ENCODE measurements around the gene SCG3. TPM values are rescaled to one million over a fixed set of nuclear protein-coding genes. Genes with fewer than 3 reads are reported as not detected.

SCG3 gene
- total RNA-seq, 1 donor from 2014 or later, result not detected

DNA sequence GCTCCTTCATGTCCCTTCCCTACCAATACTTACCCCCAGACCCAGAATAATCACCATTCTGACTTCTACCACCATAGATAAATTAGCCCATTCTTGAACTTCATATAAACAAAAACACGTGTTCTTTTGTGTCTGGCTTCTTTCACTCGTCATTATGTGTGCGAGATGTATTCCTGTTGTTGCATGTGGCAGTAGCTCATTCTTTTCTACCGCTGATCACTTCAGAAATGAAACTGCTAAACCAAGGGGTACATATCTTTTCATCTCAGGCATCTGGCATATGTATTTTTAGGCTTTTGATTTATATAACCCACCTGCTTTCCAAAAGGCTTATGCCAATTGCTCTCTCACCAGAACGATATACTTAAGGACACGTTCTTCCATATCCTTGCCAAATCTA, 13.8 kb upstream of the SCG3 start:
- Mint-ChIP-seq H3K4me1 (ENCODE audit: unreplicated experiment) (no peaks in the 10 kb centered on the region), H3K9me3 (ENCODE audit: unreplicated experiment) (no peaks in the 10 kb centered on the region), H3K36me3 (ENCODE audit: unreplicated experiment) (no peaks in the 10 kb centered on the region), H3K27me3 (ENCODE audit: unreplicated experiment) (peaks cover 69% of the 10 kb centered on the region), H3K4me3 (ENCODE audit: unreplicated experiment) (no peak overlapping the region), H3K27ac (ENCODE audit: unreplicated experiment) (no peak overlapping the region)
- no peak for DNase-seq (ENCODE audit: extremely low spot score, unreplicated experiment)
- TF ChIP-seq, protein P1, sequence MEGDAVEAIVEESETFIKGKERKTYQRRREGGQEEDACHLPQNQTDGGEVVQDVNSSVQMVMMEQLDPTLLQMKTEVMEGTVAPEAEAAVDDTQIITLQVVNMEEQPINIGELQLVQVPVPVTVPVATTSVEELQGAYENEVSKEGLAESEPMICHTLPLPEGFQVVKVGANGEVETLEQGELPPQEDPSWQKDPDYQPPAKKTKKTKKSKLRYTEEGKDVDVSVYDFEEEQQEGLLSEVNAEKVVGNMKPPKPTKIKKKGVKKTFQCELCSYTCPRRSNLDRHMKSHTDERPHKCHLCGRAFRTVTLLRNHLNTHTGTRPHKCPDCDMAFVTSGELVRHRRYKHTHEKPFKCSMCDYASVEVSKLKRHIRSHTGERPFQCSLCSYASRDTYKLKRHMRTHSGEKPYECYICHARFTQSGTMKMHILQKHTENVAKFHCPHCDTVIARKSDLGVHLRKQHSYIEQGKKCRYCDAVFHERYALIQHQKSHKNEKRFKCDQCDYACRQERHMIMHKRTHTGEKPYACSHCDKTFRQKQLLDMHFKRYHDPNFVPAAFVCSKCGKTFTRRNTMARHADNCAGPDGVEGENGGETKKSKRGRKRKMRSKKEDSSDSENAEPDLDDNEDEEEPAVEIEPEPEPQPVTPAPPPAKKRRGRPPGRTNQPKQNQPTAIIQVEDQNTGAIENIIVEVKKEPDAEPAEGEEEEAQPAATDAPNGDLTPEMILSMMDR (IDR thresholded peaks at IDR 0.05), result no peak

DNA sequence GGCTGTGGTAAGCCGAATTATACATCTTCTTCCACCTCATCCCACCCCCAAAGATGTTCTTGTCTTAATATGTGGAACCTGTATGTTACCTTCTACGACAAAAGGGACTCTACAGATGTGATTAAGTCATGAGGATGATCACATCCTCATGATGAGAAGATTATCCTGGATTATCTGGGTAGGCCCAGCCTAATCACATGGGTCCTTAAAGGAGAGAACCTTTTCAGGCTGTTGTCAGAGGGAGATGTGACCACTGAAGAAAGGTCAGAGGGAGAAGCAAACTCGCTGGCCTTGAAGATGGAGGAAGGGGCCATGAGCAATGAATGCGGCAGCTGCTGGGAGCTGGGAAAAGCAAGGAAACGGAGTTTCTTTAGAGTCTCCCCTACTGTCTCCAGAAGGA, 12.9 kb upstream of the SCG3 start:
- Mint-ChIP-seq H3K27me3 (ENCODE audit: unreplicated experiment) (peaks cover 68% of the 10 kb centered on the region), H3K4me1 (ENCODE audit: unreplicated experiment) (no peaks in the 10 kb centered on the region), H3K9me3 (ENCODE audit: unreplicated experiment) (no peaks in the 10 kb centered on the region), H3K36me3 (ENCODE audit: unreplicated experiment) (no peaks in the 10 kb centered on the region), H3K27ac (ENCODE audit: unreplicated experiment) (no peak overlapping the region), H3K4me3 (ENCODE audit: unreplicated experiment) (no peak overlapping the region)
- no peak for DNase-seq (ENCODE audit: extremely low spot score, unreplicated experiment)
- TF ChIP-seq, protein P1 (IDR thresholded peaks at IDR 0.05), result no peak

DNA sequence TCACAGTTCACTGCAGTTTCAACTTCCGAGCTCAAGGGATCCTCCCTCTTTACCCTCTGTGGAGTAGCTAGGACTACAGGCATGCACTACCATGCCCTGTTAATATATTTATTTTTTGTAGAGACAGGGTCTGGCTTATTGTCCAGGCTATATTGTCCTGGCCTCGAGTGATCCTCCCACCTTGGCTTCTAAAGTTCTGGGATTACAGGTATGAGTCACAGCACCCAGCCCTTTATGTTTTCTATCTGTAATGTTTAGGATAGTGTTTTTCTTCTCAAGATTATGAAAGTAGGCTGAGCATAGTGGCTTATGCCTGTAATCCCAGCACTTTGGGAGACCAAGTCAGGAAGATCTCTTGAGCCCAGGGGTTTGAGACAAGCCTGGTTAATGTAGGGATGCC, 11.9 kb upstream of the SCG3 start:
- no peak for DNase-seq (ENCODE audit: extremely low spot score, unreplicated experiment)
- H3K27me3 Mint-ChIP-seq (ENCODE audit: unreplicated experiment), result peaks cover 70% of the 10 kb centered on the region
- H3K9me3 Mint-ChIP-seq (ENCODE audit: unreplicated experiment), result no peaks in the 10 kb centered on the region
- H3K4me3 Mint-ChIP-seq (ENCODE audit: unreplicated experiment), result no peak overlapping the region
- H3K36me3 Mint-ChIP-seq (ENCODE audit: unreplicated experiment), result no peaks in the 10 kb centered on the region
- TF ChIP-seq, protein P1 (IDR thresholded peaks at IDR 0.05), result no peak
- H3K4me1 Mint-ChIP-seq (ENCODE audit: unreplicated experiment), result no peaks in the 10 kb centered on the region
- no peak overlapping the region for H3K27ac Mint-ChIP-seq (ENCODE audit: unreplicated experiment)

DNA sequence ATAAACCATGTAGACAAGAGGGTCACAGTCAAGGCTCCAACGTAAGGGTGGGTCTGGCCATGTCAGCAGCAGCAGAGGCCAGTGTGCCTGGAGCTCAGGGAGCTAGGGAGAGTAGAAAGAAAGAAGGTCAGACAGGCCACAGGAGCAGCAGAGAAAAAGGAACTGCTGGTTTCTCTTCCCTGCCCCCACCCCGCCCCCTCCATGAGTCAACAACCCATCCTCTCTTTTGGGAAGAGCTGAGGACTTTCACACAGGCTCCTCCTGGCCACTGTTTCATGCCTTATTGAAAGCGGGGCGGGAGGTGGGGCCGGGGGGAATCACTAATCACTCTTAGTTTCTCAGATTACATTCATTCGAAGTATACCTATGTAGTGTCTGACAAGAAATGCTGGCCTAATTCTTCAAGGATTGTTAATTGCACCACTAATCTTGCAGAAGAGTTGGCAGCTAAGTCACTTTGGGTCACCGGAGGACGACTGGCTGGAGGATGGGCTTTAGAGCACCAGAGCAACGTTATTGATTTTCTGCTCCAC, 9.1 kb upstream of the SCG3 start:
- Mint-ChIP-seq H3K9me3 (ENCODE audit: unreplicated experiment) (no peaks in the 10 kb centered on the region), H3K36me3 (ENCODE audit: unreplicated experiment) (no peaks in the 10 kb centered on the region), H3K27ac (ENCODE audit: unreplicated experiment) (no peak overlapping the region), H3K4me1 (ENCODE audit: unreplicated experiment) (no peaks in the 10 kb centered on the region), H3K27me3 (ENCODE audit: unreplicated experiment) (peaks cover 53% of the 10 kb centered on the region), H3K4me3 (ENCODE audit: unreplicated experiment) (no peak overlapping the region)
- TF ChIP-seq, protein P1 (IDR thresholded peaks at IDR 0.05), result no peak
- DNase-seq (ENCODE audit: extremely low spot score, unreplicated experiment), result no peak

DNA sequence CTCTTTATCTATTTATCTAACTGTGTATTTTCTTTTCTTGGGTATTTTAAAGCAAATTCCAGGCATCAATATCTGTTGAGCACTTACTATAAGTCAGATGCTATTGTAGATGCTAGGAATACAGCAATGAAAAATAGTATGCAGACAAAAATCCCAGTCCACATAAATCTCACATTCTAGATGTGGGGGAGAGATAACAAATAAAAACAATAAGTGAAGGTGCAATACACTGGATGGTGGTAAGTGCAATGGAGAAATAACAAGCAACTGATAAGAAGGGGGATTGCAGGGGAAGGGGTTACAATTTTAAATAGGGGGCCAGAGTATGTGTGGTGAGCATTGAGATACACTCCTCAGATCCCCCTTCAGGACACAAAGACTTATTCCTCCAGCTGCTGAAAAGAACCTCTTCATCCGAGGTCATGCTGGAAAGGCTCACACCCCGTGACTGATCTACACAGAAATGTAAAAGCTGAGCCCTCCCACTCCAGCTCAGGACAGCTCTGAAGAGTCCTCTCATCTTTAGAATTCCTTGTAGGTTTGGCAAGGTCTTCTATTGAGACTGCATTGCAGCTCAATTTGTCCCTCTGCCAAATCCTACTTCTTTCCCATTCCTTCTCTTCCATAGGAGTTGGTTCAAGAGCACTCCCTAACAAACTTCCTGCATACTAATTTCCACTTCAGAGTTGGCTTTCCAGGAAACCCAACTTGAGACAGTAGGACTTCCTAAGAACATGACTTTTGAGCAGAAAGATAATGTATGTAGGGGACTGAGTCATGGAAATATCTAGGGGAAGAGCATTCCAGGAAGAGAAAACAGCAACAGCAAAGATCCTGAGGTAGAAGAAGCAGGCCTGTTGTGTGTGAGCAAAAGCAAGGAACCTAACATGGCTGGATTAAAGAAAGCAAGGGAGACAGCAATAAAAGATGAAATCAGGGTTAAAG, 8.1 kb upstream of the SCG3 start:
- DNase-seq (ENCODE audit: extremely low spot score, unreplicated experiment), result no peak

More for the DNA sequence above, 8.1 kb upstream of the SCG3 start:
- H3K27me3 Mint-ChIP-seq (ENCODE audit: unreplicated experiment), result peaks cover 51% of the 10 kb centered on the region
- H3K9me3 Mint-ChIP-seq (ENCODE audit: unreplicated experiment), result no peaks in the 10 kb centered on the region
- TF ChIP-seq, protein P1 (IDR thresholded peaks at IDR 0.05), result no peak
- H3K4me3 Mint-ChIP-seq (ENCODE audit: unreplicated experiment), result no peak overlapping the region
- H3K27ac Mint-ChIP-seq (ENCODE audit: unreplicated experiment), result no peak overlapping the region
- H3K36me3 Mint-ChIP-seq (ENCODE audit: unreplicated experiment), result no peaks in the 10 kb centered on the region
- no peaks in the 10 kb centered on the region for H3K4me1 Mint-ChIP-seq (ENCODE audit: unreplicated experiment)
